Ishikawa (cell line): Measurements from ENCODE around the gene EIF2B4.

Experiments
- CEBPB ChIP-seq: IDR thresholded peaks from 2 replicates; pipeline ENCODE4 v1.6.1; 2012
- CREB1 ChIP-seq: IDR thresholded peaks from 2 replicates; pipeline ENCODE4 v1.6.1; 2012; ENCODE audit warnings: low read depth
- EGR1 ChIP-seq: IDR thresholded peaks from 2 replicates; pipeline ENCODE4 v1.6.1; 2012
- EP300 ChIP-seq: IDR thresholded peaks from 2 replicates; pipeline ENCODE4 v1.6.1; 2012; ENCODE audit warnings: borderline replicate concordance
- FOXM1 ChIP-seq: IDR thresholded peaks from 2 replicates; pipeline ENCODE4 v1.6.1; 2012; ENCODE audit warnings: low read depth, borderline replicate concordance
- MAX ChIP-seq: IDR thresholded peaks from 2 replicates; pipeline ENCODE4 v1.6.1; 2012
- NFIC ChIP-seq: IDR thresholded peaks from 2 replicates; pipeline ENCODE4 v1.6.1; 2012
- RAD21 ChIP-seq: IDR thresholded peaks from 2 replicates; pipeline ENCODE4 v1.6.1; 2012; ENCODE audit warnings: low read depth
- REST ChIP-seq: IDR thresholded peaks from 2 replicates; pipeline ENCODE4 v1.6.1; 2012; ENCODE audit warnings: low read depth, mild to moderate bottlenecking
- TAF1 ChIP-seq: IDR thresholded peaks from 2 replicates; pipeline ENCODE4 v1.6.1; 2012; ENCODE audit warnings: low read depth, mild to moderate bottlenecking
- TCF12 ChIP-seq: IDR thresholded peaks from 2 replicates; pipeline ENCODE4 v1.6.1; 2012; ENCODE audit warnings: low read depth
- TEAD4 ChIP-seq: IDR thresholded peaks from 2 replicates; pipeline ENCODE4 v1.6.1; 2012
- USF1 ChIP-seq: IDR thresholded peaks from 2 replicates; pipeline ENCODE4 v1.6.1; 2012
- YY1 ChIP-seq: IDR thresholded peaks from 2 replicates; pipeline ENCODE4 v1.6.1; 2012; ENCODE audit warnings: low read depth
- ZBTB7A ChIP-seq: IDR thresholded peaks from 2 replicates; pipeline ENCODE4 v1.6.1; 2012; ENCODE audit warnings: low read depth

Gene EIF2B4

GRCh38 chr2:27316655-27317412, 53.3 kb downstream of the EIF2B4 start:
- TF ChIP-seq RAD21, result no peak
- 0 out of 2 replicates have a peak, but pooled peaks have one; percentile 31 for TF ChIP-seq NFIC

- no peak for TF ChIP-seq USF1
These were observed 55.0 kb downstream of the EIF2B4 start for GRCh38 chr2:27315122-27315521.

GRCh38 chr2:27314709-27315108, 55.4 kb downstream of the EIF2B4 start:
- TF ChIP-seq NFIC, result no peak
- TF ChIP-seq EP300, result no peak
- TF ChIP-seq TEAD4, result no peak
- no peak for TF ChIP-seq ZBTB7A
- TF ChIP-seq TAF1, result no peak
- TF ChIP-seq CEBPB, result no peak
- TF ChIP-seq YY1, result no peak
- TF ChIP-seq FOXM1, result no peak
- no peak for TF ChIP-seq REST
- TF ChIP-seq MAX, result no peak
- TF ChIP-seq TCF12, result no peak
- TF ChIP-seq USF1, result no peak
- TF ChIP-seq EGR1, result no peak
- no peak for TF ChIP-seq CREB1
- TF ChIP-seq RAD21, result no peak
